Heart left ventricle (tissue), 16 donors: ENCODE data around the gene GRPEL2. TPM values are rescaled to one million over a fixed set of nuclear protein-coding genes. Genes with fewer than 3 reads are reported as not detected.

ENCODE experiments used
- ATAC-seq, 4 donors: fragments of 200-7000 bp; cut with Tn5 transposase; one replicate each; pipeline ENCODE4 v1.9.1; 2020 to 2022; ENCODE audit warnings: moderate library complexity in 4 of 4, mild to moderate bottlenecking in 3 of 4, moderate number of reproducible peaks in 1 of 4
- DNase-seq, 5 donors: peaks; one replicate each; pipeline ENCODE4 v3.0.0-alpha.2; 2020
- H3K27ac ChIP-seq, 12 donors: fragments of 200-600 bp; sonication (generic) in 4 of 12; one replicate each; pipeline versions ENCODE4 v1.5.0 to v1.8.0; 2016 to 2022; ENCODE audit warnings: mild to moderate bottlenecking in 2 of 12
- H3K27me3 ChIP-seq, 9 donors: fragments of 200-600 bp; sonication (generic) in 2 of 9; one replicate each; pipeline versions ENCODE4 v1.5.1 to v1.8.0; 2016 to 2022; ENCODE audit warnings: mild to moderate bottlenecking in 3 of 9
- H3K36me3 ChIP-seq, 9 donors: fragments of 200-600 bp; sonication (generic) in 2 of 9; one replicate each; pipeline versions ENCODE4 v1.5.0 to v1.8.0; 2018 to 2022; ENCODE audit warnings: mild to moderate bottlenecking in 2 of 9
- H3K4me1 ChIP-seq, 12 donors: fragments of 200-600 bp; sonication (generic) in 4 of 12; one replicate each; pipeline versions ENCODE4 v1.5.0 to v1.8.0; 2016 to 2022; ENCODE audit warnings: mild to moderate bottlenecking in 3 of 12
- H3K4me3 ChIP-seq, 12 donors: fragments of 200-600 bp; sonication (generic) in 4 of 12; one replicate each; pipeline versions ENCODE4 v1.5.0 to v1.8.0; 2017 to 2022; ENCODE audit warnings: mild to moderate bottlenecking in 9 of 12, moderate library complexity in 4 of 12
- H3K9me3 ChIP-seq, 12 donors: fragments of 200-600 bp; sonication (generic) in 4 of 12; one replicate each; pipeline versions ENCODE4 v1.5.0 to v1.8.0; 2016 to 2022; ENCODE audit warnings: mild to moderate bottlenecking in 1 of 12
- CTCF ChIP-seq, 12 donors: fragments of 200-600 bp; sonication (generic) in 4 of 12; IDR thresholded peaks; one replicate each; pipeline versions ENCODE4 v1.5.0 to v1.8.0; 2018 to 2022; ENCODE audit warnings: antibody characterized with exemption in 12 of 12, mild to moderate bottlenecking in 5 of 12
- POLR2A ChIP-seq, 2 donors: fragments of 450-650 bp; IDR thresholded peaks; one replicate each; pipeline ENCODE4 v1.6.1; 2017; ENCODE audit warnings: antibody characterized with exemption in 2 of 2, mild to moderate bottlenecking in 2 of 2, moderate library complexity in 2 of 2
- WGBS, 4 donors: extraction: QIAGEN DNeasy Blood & Tissue Kit in 2 of 4; methylation state at CpG; one replicate each; pipeline versions ENCODE4 v1.1.5 to v1.1.7; 2013 to 2018; 5-methylcytosine and 5-hydroxymethylcytosine counted together
- intact Hi-C, 10 donors: fragments of 100-400 bp; cut with DNase I; formaldehyde crosslinking; loops; one replicate each; pipeline versions ENCODE4 v1.11.1 to v1.14.2; 2022
- polyA plus RNA-seq, 2 donors: library from polyadenylated mRNA; stranded (reverse); fragments of 200-250 nt; gene quantifications; one replicate each; pipeline ENCODE4 v1.2.3, GENCODE V29; 2013
- total RNA-seq, 9 donors: library from RNA; depleted of rRNA in 2 of 9; stranded (reverse); fragments of >200 nt in 2 of 9; fragmentation: NEBNext Ultra II Directional in 3 of 9; extraction: Animal tissue kit (Norgen Biotek cat#: 25700) in 3 of 9; gene quantifications; one replicate each; pipeline versions ENCODE4 v1.1.0 to v1.2.4, GENCODE V29; 2016 to 2023
- donor health status: ischemic (EF 13 %, LVEDD 7.1; RV severe dilation, severe dysfunction).
- donor health status: healthy with polysubstance abuse.
- donor health status: DM: no; HTN: yes; CAD: no.
- donor health status: DM: no; HTN: no; CAD: no.
- donor health status: ischemic (EF 25% LVEDD 6.9; RV normal size, moderate dysfunction).
- donor health status: ischemic (EF 25% LVEDD 5.7; RV mildly dilated, moderate dysfunction).
- donor health status: healthy.
- donor health status: DM: yes; HTN: yes; CAD: no.
- donor health status: ischemic (EF 35%, LVEDD 5.7; RV mildly dilated, moderate dysfunction).
- donor health status: nonischemic (EF 11% LVEDD 7.7; RV severe dilation, severe dysfunction).
- donor health status: DM: yes; HTN: yes; CAD: no.
- donor health status: PGD.
- donor health status: ischemic (EF 29% LVEDD 5.4; RV normal size, mild dysfunction).
- donor health status: nonischemic (EF 23%, LVEDD 6.1; RV moderate dilation, normal function).

The GRPEL2 gene
- total and polyA plus RNA-seq, 11 donors = 5.1 to 14.0 (median 9.3) TPM

GRCh38 chr5:149371296-149371962, 26.1 kb downstream of the GRPEL2 start:
- no peak overlapping the region for H3K4me3 ChIP-seq
- TF ChIP-seq POLR2A (IDR thresholded peaks at IDR 0.05) (no peak), CTCF (IDR thresholded peaks at IDR 0.05) (peak; percentile 71 to 87 (median 78))
- H3K4me1 ChIP-seq = peaks cover 0 to 26% (median 10%) of the 10 kb centered on the region in 12 donors
- no peaks in the 10 kb centered on the region for H3K27me3 ChIP-seq
- peak overlapping the region in 2 of 12 donors; percentile 45 to 61 for H3K27ac ChIP-seq
- DNase-seq = peak in 4 of 5 donors; percentile 64 to 73 (median 70)
- WGBS, 4 donors = 41 to 48% (median 44%) methylated on average over 9 to 12 of the region's 12 CpGs
- ATAC-seq = peak; percentile 75 to 85 (median 81)
- H3K36me3 ChIP-seq = no peaks in the 10 kb centered on the region
- H3K9me3 ChIP-seq = no peaks in the 10 kb centered on the region
- intact Hi-C loops = loop anchor here in 7 of 10 donors (1.0 to 10.0 kb wide), 8 partner anchors 53 to 237 kb away; no protein-coding TSS in a partner anchor

GRCh38 chr5:149372076-149372795, 26.9 kb downstream of the GRPEL2 start:
- ATAC-seq (no peak), DNase-seq (no peak)
- Histone ChIP-seq H3K36me3 (no peaks in the 10 kb centered on the region), H3K4me3 (no peak overlapping the region), H3K4me1 (peaks cover 0 to 25% (median 10%) of the 10 kb centered on the region in 12 donors), H3K9me3 (no peaks in the 10 kb centered on the region), H3K27ac (peak overlapping the region in 2 of 12 donors; percentile 45 to 61), H3K27me3 (no peaks in the 10 kb centered on the region)
- TF ChIP-seq CTCF (IDR thresholded peaks at IDR 0.05) (no peak), POLR2A (IDR thresholded peaks at IDR 0.05) (no peak)
- intact Hi-C loops = loop anchor here in 5 of 10 donors (5.0 to 10.0 kb wide), 3 partner anchors 55 to 237 kb away; no protein-coding TSS in a partner anchor
- 59 to 77% (median 70%) methylated on average over 4 of the region's 4 CpGs for WGBS, 4 donors

- Histone ChIP-seq H3K4me3 (no peak overlapping the region), H3K27me3 (no peaks in the 10 kb centered on the region), H3K36me3 (no peaks in the 10 kb centered on the region), H3K27ac (peak overlapping the region in 1 of 12 donors; percentile 61), H3K4me1 (peaks cover 0 to 18% (median 6%) of the 10 kb centered on the region in 12 donors), H3K9me3 (no peaks in the 10 kb centered on the region)
- 96 to 98% (median 98%) methylated on average over 3 of the region's 3 CpGs for WGBS, 4 donors
- ATAC-seq (no peak), DNase-seq (no peak)
- intact Hi-C loops = loop anchor here in 6 of 10 donors (1.0 to 10.0 kb wide), 4 partner anchors 56 to 238 kb away; no protein-coding TSS in a partner anchor
- TF ChIP-seq CTCF (IDR thresholded peaks at IDR 0.05) (no peak), POLR2A (IDR thresholded peaks at IDR 0.05) (no peak)
Observed at GRCh38 chr5:149372932-149373331, 27.6 kb downstream of the GRPEL2 start.

- Histone ChIP-seq H3K4me1 (peaks cover 0 to 18% (median 6%) of the 10 kb centered on the region in 12 donors), H3K9me3 (no peaks in the 10 kb centered on the region), H3K36me3 (no peaks in the 10 kb centered on the region), H3K4me3 (no peak overlapping the region), H3K27me3 (no peaks in the 10 kb centered on the region), H3K27ac (no peak overlapping the region)
- no peak for TF ChIP-seq CTCF (IDR thresholded peaks at IDR 0.05)
- no peak for TF ChIP-seq POLR2A (IDR thresholded peaks at IDR 0.05)
- DNase-seq = no peak
- intact Hi-C loops = loop anchor here in 5 of 10 donors (5.0 to 10.0 kb wide), 3 partner anchors 57 to 240 kb away; no protein-coding TSS in a partner anchor
- 91 to 99% (median 97%) methylated on average over 7 to 20 of the region's 20 CpGs for WGBS, 4 donors
- no peak for ATAC-seq
Observed at GRCh38 chr5:149374303-149374702, 29.0 kb downstream of the GRPEL2 start.
